HepG2 (cell line): ENCODE results near the gene KISS1R. TPM values are rescaled to one million over a fixed set of nuclear protein-coding genes. Genes with fewer than 3 reads are reported as not detected.

Source experiments
- ARID2 ChIP-seq: sonication (generic); formaldehyde crosslinking; IDR thresholded peaks from 2 replicates; pipeline ENCODE4 v1.8.1; 2022; ENCODE audit warnings: mild to moderate bottlenecking, missing genetic modification reagents, borderline replicate concordance
- ASH2L ChIP-seq: fragments of 300-600, 200-600 bp; sonication (generic); IDR thresholded peaks from 2 replicates; pipeline ENCODE4 v1.7.0; 2017; ENCODE audit warnings: low read depth, mild to moderate bottlenecking, moderate library complexity, mixed read lengths, low read length; ENCODE audit not compliant: insufficient read length
- CEBPG ChIP-seq: IDR thresholded peaks from 2 replicates; pipeline ENCODE4 v1.6.1; 2016
- ELF3 ChIP-seq: IDR thresholded peaks from 2 replicates; pipeline ENCODE4 v1.6.1; 2016; ENCODE audit warnings: missing genetic modification reagents, missing compliant biosample characterization
- ESRRA ChIP-seq: sonication (generic); formaldehyde crosslinking; IDR thresholded peaks from 2 replicates; pipeline ENCODE4 v1.5.1; 2020; ENCODE audit warnings: mild to moderate bottlenecking, low read depth, missing genetic modification reagents
- FIP1L1 ChIP-seq: fragments of 200-400 bp; formaldehyde crosslinking; IDR thresholded peaks from 2 replicates; pipeline ENCODE4 v1.6.1; 2018; ENCODE audit warnings: low read depth, mild to moderate bottlenecking, low read length, moderate library complexity, borderline replicate concordance; ENCODE audit not compliant: insufficient read depth
- FOSL2 ChIP-seq: sonication (generic); formaldehyde crosslinking; IDR thresholded peaks from 2 replicates; pipeline ENCODE4 v1.4.0; 2020; ENCODE audit warnings: missing genetic modification reagents
- FOXA1 ChIP-seq, 2 experiments: fragments of 450-650 bp in 1 of 2; sonication (generic) in 1 of 2; formaldehyde crosslinking in 1 of 2; IDR thresholded peaks; 2 replicates each; pipeline versions ENCODE4 v1.4.0 to v1.6.1; 2016 to 2020; ENCODE audit warnings: missing genetic modification reagents in 1 of 2
- GATAD1 ChIP-seq: IDR thresholded peaks from 2 replicates; pipeline ENCODE4 v1.6.1; 2016; ENCODE audit warnings: missing genetic modification reagents, missing compliant biosample characterization
- HNRNPH1 ChIP-seq: fragments of 200-400 bp; formaldehyde crosslinking; optimal IDR thresholded peaks from 2 replicates; pipeline ENCODE3; 2017; ENCODE audit warnings: mild to moderate bottlenecking, low read depth, low read length
- HOXD1 ChIP-seq: sonication (generic); formaldehyde crosslinking; IDR thresholded peaks from 2 replicates; pipeline ENCODE4 v1.5.0; 2020; ENCODE audit warnings: missing genetic modification reagents
- KLF12 ChIP-seq: sonication (generic); formaldehyde crosslinking; IDR thresholded peaks from 2 replicates; pipeline ENCODE4 v1.4.0; 2020; ENCODE audit warnings: missing genetic modification reagents, borderline replicate concordance
- KLF15 ChIP-seq: sonication (generic); formaldehyde crosslinking; IDR thresholded peaks from 2 replicates; pipeline ENCODE4 v1.8.1; 2023; ENCODE audit warnings: borderline replicate concordance, mild to moderate bottlenecking, inconsistent platforms, missing genetic modification reagents, mixed read lengths
- RFX1 ChIP-seq: fragments of 450-650 bp; IDR thresholded peaks from 2 replicates; pipeline ENCODE4 v1.6.1; 2017
- TBX2 ChIP-seq: sonication (generic); formaldehyde crosslinking; IDR thresholded peaks from 2 replicates; pipeline ENCODE4 v1.5.0; 2020; ENCODE audit warnings: missing genetic modification reagents, mild to moderate bottlenecking, borderline replicate concordance
- ZNF205 ChIP-seq: IDR thresholded peaks from 2 replicates; pipeline ENCODE4 v1.6.1; 2018; ENCODE audit warnings: missing biosample characterization, missing genetic modification reagents
- ZNF501 ChIP-seq: sonication (generic); formaldehyde crosslinking; IDR thresholded peaks from 2 replicates; pipeline ENCODE4 v1.5.1; 2020; ENCODE audit warnings: mild to moderate bottlenecking, moderate library complexity, missing genetic modification reagents
- ZNF589 ChIP-seq: sonication (generic); formaldehyde crosslinking; conservative IDR thresholded peaks from 2 replicates; pipeline ENCODE4 v1.8.0; 2022; ENCODE audit warnings: mild to moderate bottlenecking, moderate library complexity, missing genetic modification reagents
- ZNF605 ChIP-seq: sonication (generic); formaldehyde crosslinking; IDR thresholded peaks from 2 replicates; pipeline ENCODE4 v1.8.0; 2022; ENCODE audit warnings: mild to moderate bottlenecking, missing genetic modification reagents
- ZNF629 ChIP-seq: sonication (generic); formaldehyde crosslinking; conservative IDR thresholded peaks from 2 replicates; pipeline ENCODE4 v1.5.0; 2020; ENCODE audit warnings: missing genetic modification reagents
- ZNF850 ChIP-seq: sonication (generic); formaldehyde crosslinking; conservative IDR thresholded peaks from 2 replicates; pipeline ENCODE4 v1.9.0; 2021; ENCODE audit warnings: mild to moderate bottlenecking, missing genetic modification reagents
- polyA plus RNA-seq, 8 experiments: library from polyadenylated mRNA; depleted of rRNA in 3 of 8; stranded (reverse) in 7 of 8; unstranded in 1 of 8; fragments of >200 nt; fragmentation: Illumina TruSeq in 4 of 8; extraction: Trizol in 4 of 8; gene quantifications; 2 replicates each; pipeline versions ENCODE4 v1.2.1 to v1.2.3, GENCODE V29; 2011 to 2016; ENCODE audit warnings: low read depth in 4 of 8, missing spikeins in 1 of 8, mixed read lengths in 1 of 8; ENCODE audit not compliant: insufficient read depth in 1 of 8
- total RNA-seq, 5 experiments: library from RNA; depleted of rRNA; stranded (reverse); fragments of >200 nt; fragmentation: Illumina TruSeq; extraction: Trizol; gene quantifications; 2 replicates each; pipeline ENCODE4 v1.2.3, GENCODE V29; 2016; ENCODE audit warnings: low read depth in 1 of 5
- TF ChIP-seq, protein P1 (sequence below): IDR thresholded peaks from 2 replicates; pipeline ENCODE4 v1.6.1; 2016; ENCODE audit warnings: control low read depth
- TF ChIP-seq, protein P2 (sequence below): sonication (generic); formaldehyde crosslinking; IDR thresholded peaks from 2 replicates; pipeline ENCODE4 v1.4.0; 2020; ENCODE audit warnings: missing genetic modification reagents
- TF ChIP-seq, protein P3 (sequence below): sonication (generic); formaldehyde crosslinking; IDR thresholded peaks from 2 replicates; pipeline ENCODE4 v1.4.0; 2020; ENCODE audit warnings: missing genetic modification reagents, borderline replicate concordance

Gene KISS1R
- total and polyA plus RNA-seq, 2 of the 13 experiments (the other 11 are each of a cell fraction or from before 2014, with no cell fraction given), result 1.1 to 10.2 TPM

DNA sequence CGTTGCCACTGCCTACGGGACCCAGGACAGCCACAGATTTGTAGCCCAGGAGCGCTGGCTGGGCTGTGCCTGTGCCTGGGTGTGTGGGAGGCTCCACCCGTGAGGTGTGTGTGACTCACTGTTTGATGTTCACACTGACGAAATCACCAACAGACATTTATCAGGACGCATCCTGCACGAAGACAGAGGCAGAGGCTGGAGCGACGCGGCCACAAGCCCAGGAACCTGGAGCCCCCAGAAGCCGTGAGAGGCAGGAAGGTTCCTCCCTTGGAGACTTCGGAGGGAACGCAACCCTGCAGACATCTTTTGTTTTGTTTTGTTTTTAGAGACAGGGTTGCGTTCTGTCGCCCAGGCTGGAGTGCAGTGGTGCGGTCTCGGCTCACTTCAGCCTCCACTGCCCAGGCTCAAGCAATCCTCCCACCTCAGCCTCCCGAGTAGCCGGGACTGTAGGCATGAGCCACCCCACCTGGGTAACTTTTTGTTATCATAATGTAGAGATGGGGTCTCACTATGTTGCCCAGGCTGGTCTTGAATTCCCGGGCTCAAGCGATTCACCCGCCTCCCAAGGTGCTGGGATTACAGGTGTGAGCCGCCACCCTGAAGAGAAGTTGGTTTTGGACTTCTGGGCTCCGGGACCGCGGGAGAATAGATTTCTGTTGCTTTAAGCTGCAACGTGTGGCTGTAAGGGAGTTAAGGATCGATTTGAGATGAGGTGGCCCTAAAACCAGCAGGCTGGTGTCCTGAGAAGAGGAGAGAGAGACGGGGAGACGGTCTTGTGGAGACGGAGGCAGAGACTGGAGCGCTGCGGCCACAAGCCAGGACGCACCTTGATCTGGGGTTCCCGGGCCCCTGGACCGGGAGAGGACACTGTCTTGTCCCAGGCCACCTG, 42.1 kb downstream of the KISS1R start (continued):
- TF ChIP-seq FOXA1 (IDR thresholded peaks at IDR 0.05), result no peak
- peak; percentile 38; the same call in 1 of the 2 replicates for TF ChIP-seq FOXA1 (CRISPR knock-in tag; IDR thresholded peaks at IDR 0.05)
- TF ChIP-seq, protein P1, sequence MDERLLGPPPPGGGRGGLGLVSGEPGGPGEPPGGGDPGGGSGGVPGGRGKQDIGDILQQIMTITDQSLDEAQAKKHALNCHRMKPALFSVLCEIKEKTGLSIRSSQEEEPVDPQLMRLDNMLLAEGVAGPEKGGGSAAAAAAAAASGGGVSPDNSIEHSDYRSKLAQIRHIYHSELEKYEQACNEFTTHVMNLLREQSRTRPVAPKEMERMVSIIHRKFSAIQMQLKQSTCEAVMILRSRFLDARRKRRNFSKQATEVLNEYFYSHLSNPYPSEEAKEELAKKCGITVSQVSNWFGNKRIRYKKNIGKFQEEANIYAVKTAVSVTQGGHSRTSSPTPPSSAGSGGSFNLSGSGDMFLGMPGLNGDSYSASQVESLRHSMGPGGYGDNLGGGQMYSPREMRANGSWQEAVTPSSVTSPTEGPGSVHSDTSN (CRISPR knock-in tag), result no peak
- TF ChIP-seq ZNF605 (CRISPR knock-in tag), result no peak
- TF ChIP-seq, protein P2, sequence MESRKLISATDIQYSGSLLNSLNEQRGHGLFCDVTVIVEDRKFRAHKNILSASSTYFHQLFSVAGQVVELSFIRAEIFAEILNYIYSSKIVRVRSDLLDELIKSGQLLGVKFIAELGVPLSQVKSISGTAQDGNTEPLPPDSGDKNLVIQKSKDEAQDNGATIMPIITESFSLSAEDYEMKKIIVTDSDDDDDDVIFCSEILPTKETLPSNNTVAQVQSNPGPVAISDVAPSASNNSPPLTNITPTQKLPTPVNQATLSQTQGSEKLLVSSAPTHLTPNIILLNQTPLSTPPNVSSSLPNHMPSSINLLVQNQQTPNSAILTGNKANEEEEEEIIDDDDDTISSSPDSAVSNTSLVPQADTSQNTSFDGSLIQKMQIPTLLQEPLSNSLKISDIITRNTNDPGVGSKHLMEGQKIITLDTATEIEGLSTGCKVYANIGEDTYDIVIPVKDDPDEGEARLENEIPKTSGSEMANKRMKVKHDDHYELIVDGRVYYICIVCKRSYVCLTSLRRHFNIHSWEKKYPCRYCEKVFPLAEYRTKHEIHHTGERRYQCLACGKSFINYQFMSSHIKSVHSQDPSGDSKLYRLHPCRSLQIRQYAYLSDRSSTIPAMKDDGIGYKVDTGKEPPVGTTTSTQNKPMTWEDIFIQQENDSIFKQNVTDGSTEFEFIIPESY, result peak; percentile 93
- TF ChIP-seq, protein P3, sequence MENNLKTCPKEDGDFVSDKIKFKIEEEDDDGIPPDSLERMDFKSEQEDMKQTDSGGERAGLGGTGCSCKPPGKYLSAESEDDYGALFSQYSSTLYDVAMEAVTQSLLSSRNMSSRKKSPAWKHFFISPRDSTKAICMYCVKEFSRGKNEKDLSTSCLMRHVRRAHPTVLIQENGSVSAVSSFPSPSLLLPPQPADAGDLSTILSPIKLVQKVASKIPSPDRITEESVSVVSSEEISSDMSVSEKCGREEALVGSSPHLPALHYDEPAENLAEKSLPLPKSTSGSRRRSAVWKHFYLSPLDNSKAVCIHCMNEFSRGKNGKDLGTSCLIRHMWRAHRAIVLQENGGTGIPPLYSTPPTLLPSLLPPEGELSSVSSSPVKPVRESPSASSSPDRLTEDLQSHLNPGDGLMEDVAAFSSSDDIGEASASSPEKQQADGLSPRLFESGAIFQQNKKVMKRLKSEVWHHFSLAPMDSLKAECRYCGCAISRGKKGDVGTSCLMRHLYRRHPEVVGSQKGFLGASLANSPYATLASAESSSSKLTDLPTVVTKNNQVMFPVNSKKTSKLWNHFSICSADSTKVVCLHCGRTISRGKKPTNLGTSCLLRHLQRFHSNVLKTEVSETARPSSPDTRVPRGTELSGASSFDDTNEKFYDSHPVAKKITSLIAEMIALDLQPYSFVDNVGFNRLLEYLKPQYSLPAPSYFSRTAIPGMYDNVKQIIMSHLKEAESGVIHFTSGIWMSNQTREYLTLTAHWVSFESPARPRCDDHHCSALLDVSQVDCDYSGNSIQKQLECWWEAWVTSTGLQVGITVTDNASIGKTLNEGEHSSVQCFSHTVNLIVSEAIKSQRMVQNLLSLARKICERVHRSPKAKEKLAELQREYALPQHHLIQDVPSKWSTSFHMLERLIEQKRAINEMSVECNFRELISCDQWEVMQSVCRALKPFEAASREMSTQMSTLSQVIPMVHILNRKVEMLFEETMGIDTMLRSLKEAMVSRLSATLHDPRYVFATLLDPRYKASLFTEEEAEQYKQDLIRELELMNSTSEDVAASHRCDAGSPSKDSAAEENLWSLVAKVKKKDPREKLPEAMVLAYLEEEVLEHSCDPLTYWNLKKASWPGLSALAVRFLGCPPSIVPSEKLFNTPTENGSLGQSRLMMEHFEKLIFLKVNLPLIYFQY (CRISPR knock-in tag), result no peak
- TF ChIP-seq FIP1L1, result 0 out of 2 replicates have a peak, but pooled peaks have one; percentile 37
- TF ChIP-seq GATAD1 (CRISPR knock-in tag), result 0 out of 2 replicates have a peak, but pooled peaks have one; percentile 17
- no peak for TF ChIP-seq ASH2L
- TF ChIP-seq ZNF501 (CRISPR knock-in tag), result no peak
- no peak for TF ChIP-seq ZNF850
- TF ChIP-seq KLF15 (CRISPR knock-in tag), result no peak
- TF ChIP-seq ELF3 (CRISPR knock-in tag), result 0 out of 2 replicates have a peak, but pooled peaks have one; percentile 23
- no peak for TF ChIP-seq ARID2 (CRISPR knock-in tag)
- no peak for TF ChIP-seq HNRNPH1
- peak; percentile 96 for TF ChIP-seq FOSL2 (CRISPR knock-in tag)
- 0 out of 2 replicates have a peak, but pooled peaks have one; percentile 31 for TF ChIP-seq ZNF205 (CRISPR knock-in tag)
- TF ChIP-seq CEBPG, result peak; percentile 41
- TF ChIP-seq TBX2 (CRISPR knock-in tag), result peak; percentile 45; the same call in 1 of the 2 replicates
- TF ChIP-seq RFX1, result no peak
- TF ChIP-seq ESRRA (CRISPR knock-in tag), result no peak
- no peak for TF ChIP-seq ZNF629
- TF ChIP-seq KLF12 (CRISPR knock-in tag), result no peak
- no peak for TF ChIP-seq ZNF589
- no peak for TF ChIP-seq HOXD1
